HCT116 (cell line): ENCODE data around the gene DLG5. TPM values are rescaled to one million over a fixed set of nuclear protein-coding genes. Genes with fewer than 3 reads are reported as not detected.

Experiments
- ATAC-seq: fragments of 200-7000 bp; cut with Tn5 transposase; 2 replicates; pipeline ENCODE4 v1.9.1; 2020; ENCODE audit warnings: mild to moderate bottlenecking, moderate library complexity
- BruUV-seq: library from RNA; stranded (reverse); fragments of 400-500 nt; replicated peaks from 2 replicates; lab custom pipeline; 2021; lab: Mats Ljungman, UMichigan
- CTCF ChIA-PET: fragments of 300-600 bp; sonication (Branson Sonifier 250); formaldehyde crosslinking; loops from one replicate; lab custom pipeline; 2021; ENCODE audit warnings: antibody characterized with exemption; lab: Charles Lee
- POLR2A ChIA-PET: fragments of 300-600, 350-600 bp; sonication (Branson Sonifier 250); formaldehyde crosslinking; loops from one replicate; lab custom pipeline; 2021; ENCODE audit warnings: antibody characterized with exemption; lab: Charles Lee
- RAD21 ChIA-PET, 2 experiments: fragments of 300-600 bp; sonication (Branson Sonifier 250); formaldehyde crosslinking; loops; one replicate each; lab custom pipeline; 2023; ENCODE audit warnings: low total read pairs in 2 of 2; ENCODE audit not compliant: uncharacterized antibody in 2 of 2, unreplicated experiment in 2 of 2, low non-redundant PET in 1 of 2; lab: Charles Lee
- DNase-seq: peaks from one replicate; pipeline ENCODE4 v3.0.0-alpha.2; 2010; ENCODE audit warnings: low read depth, low spot score
- H2AFZ ChIP-seq: fragments of 200-600 bp; shearing (Covaris generic), sonication (generic); 2 replicates; pipeline ENCODE4 v1.6.1; 2017; ENCODE audit warnings: low read depth, mixed run types, mixed read lengths, antibody characterized with exemption, low read length; ENCODE audit not compliant: poor library complexity, severe bottlenecking
- H3K27ac ChIP-seq: 2 replicates; pipeline ENCODE4 v1.5.1; 2012; ENCODE audit warnings: low read depth, low read length
- H3K27me3 ChIP-seq: fragments of 200-600 bp; sonication (generic); 2 replicates; pipeline ENCODE4 v1.6.1; 2016; ENCODE audit warnings: mixed run types, low read length, mixed read lengths; ENCODE audit not compliant: insufficient read depth
- H3K36me3 ChIP-seq, 2 experiments: fragments of 200-500 bp in 1 of 2; fragments of 200-600 bp in 1 of 2; sonication (Bioruptor generic) in 1 of 2; sonication (generic) in 1 of 2; 2 replicates each; pipeline versions ENCODE4 v1.5.1 to v1.6.1; 2014 to 2016; ENCODE audit warnings: low read length in 2 of 2, inconsistent platforms in 1 of 2, mixed read lengths in 1 of 2, mixed run types in 1 of 2; ENCODE audit not compliant: insufficient read depth in 2 of 2, control insufficient read depth in 1 of 2
- H3K4me1 ChIP-seq, 2 experiments: fragments of 200-600 bp in 1 of 2; sonication (generic) in 1 of 2; 2 replicates each; pipeline versions ENCODE4 v1.5.1 to v1.6.1; 2012 to 2017; ENCODE audit warnings: low read length in 2 of 2, inconsistent platforms in 1 of 2, mild to moderate bottlenecking in 1 of 2, mixed read lengths in 1 of 2, mixed run types in 1 of 2, moderate library complexity in 1 of 2; ENCODE audit not compliant: insufficient read depth in 2 of 2, control insufficient read depth in 1 of 2
- H3K4me2 ChIP-seq: fragments of 200-600 bp; sonication (generic); 2 replicates; pipeline ENCODE4 v1.6.1; 2017; ENCODE audit warnings: mixed run types, low read length, mixed read lengths
- H3K4me3 ChIP-seq, 2 experiments: fragments of 200-600 bp in 1 of 2; sonication (generic) in 1 of 2; replicated peaks in 1 of 2; 2 replicates each; pipeline ENCODE4 v1.5.1; 2011 to 2016; ENCODE audit warnings: low read length in 2 of 2, control low read depth in 1 of 2, low read depth in 1 of 2, mild to moderate bottlenecking in 1 of 2, mixed read lengths in 1 of 2, mixed run types in 1 of 2
- H3K79me2 ChIP-seq: fragments of 200-600 bp; sonication (generic); 2 replicates; pipeline ENCODE4 v1.6.1; 2017; ENCODE audit warnings: mild to moderate bottlenecking, mixed run types, low read length, moderate library complexity, mixed read lengths; ENCODE audit not compliant: insufficient read depth
- H3K9ac ChIP-seq: fragments of 200-600 bp; sonication (generic); 2 replicates; pipeline ENCODE4 v1.6.1; 2016; ENCODE audit warnings: low read length, mixed read lengths
- H3K9me2 ChIP-seq: fragments of 200-600 bp; sonication (generic), shearing (Covaris generic); 2 replicates; pipeline ENCODE4 v1.6.1; 2017; ENCODE audit warnings: mixed run types, mild to moderate bottlenecking, moderate library complexity; ENCODE audit not compliant: insufficient read depth
- H3K9me3 ChIP-seq, 2 experiments: fragments of 200-500 bp in 1 of 2; fragments of 200-600 bp in 1 of 2; sonication (Bioruptor generic) in 1 of 2; sonication (generic) in 1 of 2; 2 replicates each; pipeline ENCODE4 v1.6.1; 2014 to 2017; ENCODE audit warnings: low read length in 2 of 2, mixed read lengths in 2 of 2, inconsistent platforms in 1 of 2, low read depth in 1 of 2, mild to moderate bottlenecking in 1 of 2, mixed run types in 1 of 2, moderate library complexity in 1 of 2; ENCODE audit not compliant: control insufficient read depth in 1 of 2, insufficient read depth in 1 of 2
- H4K20me1 ChIP-seq: fragments of 200-600 bp; sonication (generic), shearing (Covaris generic); 2 replicates; pipeline ENCODE4 v1.6.1; 2017; ENCODE audit warnings: mixed run types, mild to moderate bottlenecking, moderate library complexity; ENCODE audit not compliant: insufficient read depth
- ATF3 ChIP-seq: IDR thresholded peaks from 2 replicates; pipeline ENCODE4 v1.6.1; 2012
- CBX3 ChIP-seq: IDR thresholded peaks from 2 replicates; pipeline ENCODE4 v1.6.1; 2012; ENCODE audit warnings: low read depth
- EGR1 ChIP-seq: IDR thresholded peaks from 2 replicates; pipeline ENCODE4 v1.6.1; 2012; ENCODE audit warnings: low read depth
- ELF1 ChIP-seq: IDR thresholded peaks from 2 replicates; pipeline ENCODE4 v1.6.1; 2012; ENCODE audit warnings: low read depth, borderline replicate concordance
- EZH2 ChIP-seq: fragments of 200-600 bp; sonication (generic); IDR thresholded peaks from 2 replicates; pipeline ENCODE4 v1.6.1; 2017; ENCODE audit warnings: antibody characterized with exemption, mixed run types
- FOSL1 ChIP-seq: IDR thresholded peaks from 2 replicates; pipeline ENCODE4 v1.6.1; 2012; ENCODE audit warnings: low read depth
- JUND ChIP-seq: IDR thresholded peaks from 2 replicates; pipeline ENCODE4 v1.6.1; 2012
- RAD21 ChIP-seq: IDR thresholded peaks from 2 replicates; pipeline ENCODE4 v1.6.1; 2012; ENCODE audit warnings: low read depth, mild to moderate bottlenecking
- REST ChIP-seq: IDR thresholded peaks from 2 replicates; pipeline ENCODE4 v1.6.1; 2012; ENCODE audit warnings: low read depth
- SIN3A ChIP-seq: IDR thresholded peaks from 2 replicates; pipeline ENCODE4 v1.6.1; 2012; ENCODE audit warnings: low read depth
- SP1 ChIP-seq: IDR thresholded peaks from 2 replicates; pipeline ENCODE4 v1.6.1; 2012; ENCODE audit warnings: low read depth
- TCF7L2 ChIP-seq: IDR thresholded peaks from 2 replicates; pipeline ENCODE4 v1.7.0; 2011; ENCODE audit warnings: borderline replicate concordance, inconsistent platforms; ENCODE audit not compliant: insufficient read depth, insufficient read length; ENCODE audit errors: extremely low read depth
- YY1 ChIP-seq: IDR thresholded peaks from 2 replicates; pipeline ENCODE4 v1.6.1; 2011; ENCODE audit warnings: low read length, low read depth, moderate library complexity, mild to moderate bottlenecking; ENCODE audit not compliant: insufficient replicate concordance; ENCODE audit errors: extremely low read depth
- ZFX ChIP-seq: fragments of 450-650 bp; IDR thresholded peaks from 2 replicates; pipeline ENCODE4 v1.6.1; 2017
- ZNF274 ChIP-seq: fragments of 200-500 bp; sonication (Bioruptor generic); IDR thresholded peaks from 2 replicates; pipeline ENCODE4 v1.6.1; 2014; ENCODE audit warnings: mild to moderate bottlenecking, low read depth, low read length, inconsistent platforms
- intact Hi-C: fragments of 100-400 bp; cut with micrococcal nuclease; formaldehyde crosslinking; loops from 2 replicates; pipeline ENCODE4 v1.10.0; 2022
- total RNA-seq: library from RNA; stranded (reverse); gene quantifications from one replicate; pipeline ENCODE4 v1.2.1, GENCODE V29; 2021; ENCODE audit not compliant: unreplicated experiment

Gene DLG5
- total RNA-seq, 1 experiment from 2014 or later = 44.8 TPM

DNA sequence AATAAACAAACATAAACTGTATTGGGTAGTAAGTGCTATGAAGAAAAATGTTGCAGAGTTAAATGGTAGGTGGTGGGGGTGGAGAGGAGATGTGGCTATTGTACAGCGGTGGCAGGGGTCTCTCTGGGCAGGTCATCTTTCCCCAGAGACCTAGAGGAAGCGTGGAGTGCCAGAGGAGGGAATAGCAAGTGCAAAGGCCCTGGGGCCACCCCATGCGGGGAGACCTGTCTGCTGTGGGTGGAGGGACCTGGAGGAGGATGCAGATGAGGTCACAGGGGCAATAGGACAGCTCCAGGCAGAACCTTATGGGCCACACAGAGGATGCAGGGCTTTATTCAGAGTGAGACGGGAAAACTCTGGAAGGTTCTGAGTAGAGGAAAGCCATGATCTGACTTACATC is 47.5 kb downstream of the DLG5 start:
- ChIA-PET RAD21 (no interaction called here), CTCF (interaction anchor here (2.2 kb wide), 1 partner anchor 11 kb away, joined by 8 read pairs; no protein-coding TSS in a partner anchor), POLR2A (no interaction called here)
- Histone ChIP-seq H3K4me2 (no peak overlapping the region), H3K4me1 (peaks cover 22 to 51% of the 10 kb centered on the region in 2 experiments), H3K4me3 (no peak overlapping the region), H3K9me3 (no peaks in the 10 kb centered on the region), H3K27me3 (no peaks in the 10 kb centered on the region), H2AFZ (no peak overlapping the region), H4K20me1 (no peaks in the 10 kb centered on the region), H3K9ac (no peak overlapping the region), H3K9me2 (no peaks in the 10 kb centered on the region), H3K36me3 (no peaks in the 10 kb centered on the region), H3K79me2 (peaks cover 51% of the 10 kb centered on the region), H3K27ac (no peak overlapping the region)
- no TSS peak for BruUV-seq
- DNase-seq = no peak
- TF ChIP-seq SP1 (no peak), CBX3 (no peak)
- ATAC-seq = no peak
- intact Hi-C loops = no loop called here

- Histone ChIP-seq H3K27ac (no peak overlapping the region), H3K4me3 (no peak overlapping the region), H3K9ac (no peak overlapping the region), H3K9me2 (no peaks in the 10 kb centered on the region), H2AFZ (no peak overlapping the region), H3K4me2 (no peak overlapping the region), H3K36me3 (no peaks in the 10 kb centered on the region), H3K79me2 (peaks cover 61% of the 10 kb centered on the region), H3K4me1 (peaks cover 35 to 65% of the 10 kb centered on the region in 2 experiments), H4K20me1 (no peaks in the 10 kb centered on the region), H3K9me3 (no peaks in the 10 kb centered on the region), H3K27me3 (no peaks in the 10 kb centered on the region)
- no peak for DNase-seq
- BruUV-seq = no TSS peak
- intact Hi-C loops = no loop called here
- ChIA-PET CTCF (interaction anchor here (2.2 kb wide), 1 partner anchor 12 kb away, joined by 8 read pairs; no protein-coding TSS in a partner anchor), RAD21 (no interaction called here), POLR2A (no interaction called here)
- TF ChIP-seq SP1 (no peak), EGR1 (no peak), ELF1 (no peak), TCF7L2 (no peak), JUND (no peak), REST (no peak), YY1 (no peak), CBX3 (no peak), ATF3 (no peak), FOSL1 (no peak), EZH2 (no peak), ZNF274 (no peak), RAD21 (no peak), SIN3A (no peak), ZFX (no peak)
- no peak for ATAC-seq
Observed at GRCh38 chr10:77877441-77878344, 48.9 kb downstream of the DLG5 start.
